PC-3 (cell line): ENCODE data around the gene CRB1. TPM values are rescaled to one million over a fixed set of nuclear protein-coding genes. Genes with fewer than 3 reads are reported as not detected.

ENCODE experiments used
- ATAC-seq: fragments of 200-7000 bp; cut with Tn5 transposase; 2 replicates; pipeline ENCODE4 v1.9.1; 2020; ENCODE audit warnings: mild to moderate bottlenecking, moderate library complexity
- BruUV-seq: library from RNA; stranded (reverse); fragments of 400-500 nt; replicated peaks from 2 replicates; lab custom pipeline; 2021; lab: Mats Ljungman, UMichigan
- CTCF ChIA-PET: fragments of 300-600 bp; sonication (Branson Sonifier 250); formaldehyde crosslinking; loops from one replicate; lab custom pipeline; 2022; ENCODE audit warnings: antibody characterized with exemption; lab: Charles Lee
- POLR2A ChIA-PET: fragments of 300-600 bp; sonication (Branson Sonifier 250); formaldehyde crosslinking; loops from one replicate; lab custom pipeline; 2022; ENCODE audit warnings: antibody characterized with exemption; ENCODE audit not compliant: unreplicated experiment; lab: Charles Lee
- DNase-seq: peaks from one replicate; pipeline ENCODE4 v3.0.0-alpha.2; 2015
- H2AFZ ChIP-seq: fragments of 300-600 bp; sonication (generic); 2 replicates; pipeline ENCODE4 v1.6.0; 2016; ENCODE audit warnings: antibody characterized with exemption, low read length
- H3F3A ChIP-seq: fragments of 300-600 bp; sonication (generic); one replicate; pipeline ENCODE4 v1.6.0; 2017; ENCODE audit warnings: antibody characterized with exemption, low read length, control low read depth, mild to moderate bottlenecking; ENCODE audit not compliant: unreplicated experiment
- H3K27ac ChIP-seq: fragments of 300-600 bp; sonication (generic); 2 replicates; pipeline ENCODE4 v1.5.1; 2016; ENCODE audit warnings: mild to moderate bottlenecking, low read length
- H3K27me3 ChIP-seq: fragments of 300-600 bp; sonication (generic); 2 replicates; pipeline ENCODE4 v1.6.1; 2016; ENCODE audit warnings: low read length, mixed read lengths
- H3K36me3 ChIP-seq: fragments of 300-600 bp; sonication (generic); 2 replicates; pipeline ENCODE4 v1.6.1; 2016; ENCODE audit warnings: low read depth, mixed run types, low read length, mixed read lengths
- H3K4me1 ChIP-seq: fragments of 300-600 bp; sonication (generic); 2 replicates; pipeline ENCODE4 v1.5.1; 2016; ENCODE audit warnings: low read length; ENCODE audit not compliant: insufficient read depth
- H3K4me2 ChIP-seq: fragments of 300-600 bp; sonication (generic); 2 replicates; pipeline ENCODE4 v1.6.0; 2016; ENCODE audit warnings: low read length
- H3K4me3 ChIP-seq: fragments of 300-600 bp; sonication (generic); 2 replicates; pipeline ENCODE4 v1.5.1; 2016; ENCODE audit warnings: mild to moderate bottlenecking, low read length, mixed read lengths
- H3K79me2 ChIP-seq: fragments of 300-600 bp; sonication (generic); 2 replicates; pipeline ENCODE4 v1.6.1; 2017; ENCODE audit warnings: low read length, mixed read lengths
- H3K9ac ChIP-seq: fragments of 300-600 bp; sonication (generic); 2 replicates; pipeline ENCODE4 v1.6.0; 2016; ENCODE audit warnings: mild to moderate bottlenecking, low read length
- H3K9me2 ChIP-seq: fragments of 300-600 bp; sonication (generic); replicated peaks from 2 replicates; pipeline ENCODE4 v1.6.1; 2016; ENCODE audit warnings: mixed run types, low read length, mixed read lengths
- H3K9me3 ChIP-seq: fragments of 300-600 bp; sonication (generic); 2 replicates; pipeline ENCODE4 v1.6.1; 2016; ENCODE audit warnings: low read length, mixed read lengths
- H4K20me1 ChIP-seq: fragments of 300-600 bp; sonication (generic); 2 replicates; pipeline ENCODE4 v1.6.1; 2016; ENCODE audit warnings: low read length, mixed read lengths
- CTCF ChIP-seq: fragments of 300-600 bp; sonication (generic); conservative IDR thresholded peaks from 2 replicates; pipeline ENCODE4 v1.5.1; 2017; ENCODE audit warnings: antibody characterized with exemption, low read depth, mild to moderate bottlenecking, low read length
- EZH2 ChIP-seq: fragments of 300-600 bp; sonication (generic); IDR thresholded peaks from one replicate; pipeline ENCODE4 v1.6.1; 2017; ENCODE audit warnings: antibody characterized with exemption, mild to moderate bottlenecking, low read length; ENCODE audit not compliant: unreplicated experiment
- EZH2phosphoT487 ChIP-seq: fragments of 300-600 bp; sonication (generic); IDR thresholded peaks from 2 replicates; pipeline ENCODE4 v1.6.1; 2018; ENCODE audit warnings: mild to moderate bottlenecking, antibody characterized with exemption, low read length, borderline replicate concordance
- intact Hi-C: fragments of 100-400 bp; cut with micrococcal nuclease; formaldehyde crosslinking; loops from 2 replicates; pipeline ENCODE4 v1.9.0; 2023
- total RNA-seq: library from RNA; depleted of rRNA; stranded (reverse); fragments of >200 nt; gene quantifications from 2 replicates; pipeline ENCODE4 v1.2.3, GENCODE V29; 2014

Gene CRB1
- total RNA-seq, 1 experiment from 2014 or later = 0.07 TPM

- ChIA-PET CTCF (no interaction called here), POLR2A (no interaction called here)
- H3K4me3 ChIP-seq = no peak overlapping the region
- no peaks in the 10 kb centered on the region for H4K20me1 ChIP-seq
- H3K79me2 ChIP-seq = no peaks in the 10 kb centered on the region
- DNase-seq = no peak
- no peak overlapping the region for H3K9ac ChIP-seq
- no peaks in the 10 kb centered on the region for H3K9me2 ChIP-seq
- no peak overlapping the region for H3K4me2 ChIP-seq
- H3K27me3 ChIP-seq = no peaks in the 10 kb centered on the region
- no peaks in the 10 kb centered on the region for H3K36me3 ChIP-seq
- peaks cover 22% of the 10 kb centered on the region for H3K4me1 ChIP-seq
- no peak for ATAC-seq
- no peak overlapping the region for H3K27ac ChIP-seq
- H3F3A ChIP-seq = no peaks in the 10 kb centered on the region
- TF ChIP-seq EZH2 = no peak
- TF ChIP-seq EZH2phosphoT487 = no peak
- no peak for TF ChIP-seq CTCF
- no peak overlapping the region for H2AFZ ChIP-seq
- no TSS peak for BruUV-seq
- intact Hi-C loops = no loop called here
- no peaks in the 10 kb centered on the region for H3K9me3 ChIP-seq
These were observed 19.8 kb downstream of the CRB1 start for GRCh38 chr1:197287863-197288262.

GRCh38 chr1:197302775-197303174, 34.7 kb downstream of the CRB1 start:
- TF ChIP-seq CTCF = no peak
- no peak for TF ChIP-seq EZH2
- no peak for TF ChIP-seq EZH2phosphoT487
- H3K36me3 ChIP-seq = no peaks in the 10 kb centered on the region
- H3K9me3 ChIP-seq = no peaks in the 10 kb centered on the region
- peaks cover 6% of the 10 kb centered on the region; the same call in 1 of the 2 replicates for H3K4me1 ChIP-seq
- intact Hi-C loops = no loop called here
- peak; percentile 63 for ATAC-seq
- no peak overlapping the region for H2AFZ ChIP-seq
- no peak overlapping the region for H3K4me2 ChIP-seq
- peak; percentile 63 for DNase-seq
- no peak overlapping the region for H3K9ac ChIP-seq
- CTCF ChIA-PET = no interaction called here
- no peak overlapping the region for H3K27ac ChIP-seq
- H3F3A ChIP-seq = no peaks in the 10 kb centered on the region
- H3K27me3 ChIP-seq = no peaks in the 10 kb centered on the region
- H3K4me3 ChIP-seq = no peak overlapping the region
- no peaks in the 10 kb centered on the region for H3K9me2 ChIP-seq
- BruUV-seq = no TSS peak
- POLR2A ChIA-PET = no interaction called here
- H3K79me2 ChIP-seq = no peaks in the 10 kb centered on the region
- no peaks in the 10 kb centered on the region for H4K20me1 ChIP-seq

DNA sequence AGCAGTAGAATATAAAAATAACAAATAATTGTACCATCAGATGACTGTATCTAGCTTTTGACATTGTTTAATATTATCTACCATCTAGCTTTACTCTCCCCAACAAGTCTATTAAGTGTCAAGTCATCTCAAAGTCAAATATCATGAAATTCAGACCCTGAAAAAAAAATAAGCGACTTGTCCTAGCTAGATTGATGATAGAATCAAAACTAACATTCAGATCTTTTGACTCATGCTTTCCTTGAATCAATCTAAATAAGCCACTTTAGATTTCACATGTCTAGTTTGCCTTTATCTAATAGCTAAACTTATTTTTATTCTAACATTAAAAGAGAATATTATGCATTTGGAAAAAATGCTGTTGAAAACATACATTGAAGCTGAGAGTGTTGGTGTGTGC, 35.4 kb downstream of the CRB1 start:
- Histone ChIP-seq H3F3A (no peaks in the 10 kb centered on the region), H4K20me1 (no peaks in the 10 kb centered on the region), H3K36me3 (no peaks in the 10 kb centered on the region), H3K4me2 (no peak overlapping the region), H3K9ac (no peak overlapping the region), H3K79me2 (no peaks in the 10 kb centered on the region), H3K4me3 (no peak overlapping the region), H3K4me1 (peaks cover 6% of the 10 kb centered on the region; the same call in 1 of the 2 replicates), H2AFZ (no peak overlapping the region), H3K9me3 (no peaks in the 10 kb centered on the region), H3K27ac (no peak overlapping the region), H3K27me3 (no peaks in the 10 kb centered on the region), H3K9me2 (no peaks in the 10 kb centered on the region)
- no TSS peak for BruUV-seq
- ChIA-PET CTCF (no interaction called here), POLR2A (no interaction called here)
- intact Hi-C loops = no loop called here
- DNase-seq (peak; percentile 20), ATAC-seq (no peak)
- no peak for TF ChIP-seq EZH2phosphoT487
- TF ChIP-seq EZH2 = no peak
- TF ChIP-seq CTCF = no peak
